ENCODE measurements around the gene GLP2R.

GLP2R gene

GRCh38 chr17:9813166-9813565 lies 12.6 kb upstream of the GLP2R start:
- Histone ChIP-seq H3K36me3 (ENCODE audit: control insufficient read depth, insufficient read depth, low read length) (no peaks in the 10 kb centered on the region), H3K9me3 (ENCODE audit: control insufficient read depth, low read length) (no peaks in the 10 kb centered on the region), H3K4me3 (ENCODE audit: extremely low read depth, insufficient read depth, low read length, poor library complexity, severe bottlenecking) (no peak overlapping the region), H3K27ac (ENCODE audit: low read depth, low read length, severe bottlenecking) (no peak overlapping the region), H3K4me1 (ENCODE audit: control insufficient read depth, insufficient read depth, low read length, poor library complexity, severe bottlenecking) (peaks cover 4% of the 10 kb centered on the region)
- 90 to 91% methylated on average over 6 to 8 of the region's 9 CpGs for WGBS, 2 experiments (ENCODE audit: insufficient coverage in 2 of 2)

- H3K4me1 ChIP-seq (ENCODE audit: control insufficient read depth, insufficient read depth, low read length, poor library complexity, severe bottlenecking), result peaks cover 4% of the 10 kb centered on the region
- H3K9me3 ChIP-seq (ENCODE audit: control insufficient read depth, low read length), result no peaks in the 10 kb centered on the region
- no peak overlapping the region for H3K27ac ChIP-seq (ENCODE audit: low read depth, low read length, severe bottlenecking)
- H3K4me3 ChIP-seq (ENCODE audit: extremely low read depth, insufficient read depth, low read length, poor library complexity, severe bottlenecking), result no peak overlapping the region
- no peaks in the 10 kb centered on the region for H3K36me3 ChIP-seq (ENCODE audit: control insufficient read depth, insufficient read depth, low read length)
- 78 to 89% methylated on average over 12 to 13 of the region's 14 CpGs for WGBS, 2 experiments (ENCODE audit: insufficient coverage in 2 of 2)
Measured at GRCh38 chr17:9814337-9814945, 11.3 kb upstream of the GLP2R start.

- Histone ChIP-seq H3K4me1 (ENCODE audit: control insufficient read depth, insufficient read depth, low read length, poor library complexity, severe bottlenecking) (peaks cover under 1% of the 10 kb centered on the region), H3K36me3 (ENCODE audit: control insufficient read depth, insufficient read depth, low read length) (no peaks in the 10 kb centered on the region), H3K4me3 (ENCODE audit: extremely low read depth, insufficient read depth, low read length, poor library complexity, severe bottlenecking) (no peak overlapping the region), H3K27ac (ENCODE audit: low read depth, low read length, severe bottlenecking) (no peak overlapping the region), H3K9me3 (ENCODE audit: control insufficient read depth, low read length) (no peaks in the 10 kb centered on the region)
- 56 to 62% methylated on average over 4 to 5 of the region's 10 CpGs for WGBS, 2 experiments (ENCODE audit: insufficient coverage in 2 of 2)
Measured at GRCh38 chr17:9816472-9816871, 9.3 kb upstream of the GLP2R start.

GRCh38 chr17:9817086-9817485 lies 8.6 kb upstream of the GLP2R start:
- 56 to 83% methylated on average over 3 to 5 of the region's 8 CpGs for WGBS, 2 experiments (ENCODE audit: insufficient coverage in 2 of 2)
- Histone ChIP-seq H3K36me3 (ENCODE audit: control insufficient read depth, insufficient read depth, low read length) (no peaks in the 10 kb centered on the region), H3K4me3 (ENCODE audit: extremely low read depth, insufficient read depth, low read length, poor library complexity, severe bottlenecking) (no peak overlapping the region), H3K9me3 (ENCODE audit: control insufficient read depth, low read length) (no peaks in the 10 kb centered on the region), H3K4me1 (ENCODE audit: control insufficient read depth, insufficient read depth, low read length, poor library complexity, severe bottlenecking) (no peaks in the 10 kb centered on the region), H3K27ac (ENCODE audit: low read depth, low read length, severe bottlenecking) (no peak overlapping the region)

- no peak overlapping the region for H3K27ac ChIP-seq (ENCODE audit: low read depth, low read length, severe bottlenecking)
- H3K9me3 ChIP-seq (ENCODE audit: control insufficient read depth, low read length), result no peaks in the 10 kb centered on the region
- 61 to 66% methylated on average over 3 to 4 of the region's 4 CpGs for WGBS, 2 experiments (ENCODE audit: insufficient coverage in 2 of 2)
- H3K36me3 ChIP-seq (ENCODE audit: control insufficient read depth, insufficient read depth, low read length), result no peaks in the 10 kb centered on the region
- H3K4me1 ChIP-seq (ENCODE audit: control insufficient read depth, insufficient read depth, low read length, poor library complexity, severe bottlenecking), result no peaks in the 10 kb centered on the region
- H3K4me3 ChIP-seq (ENCODE audit: extremely low read depth, insufficient read depth, low read length, poor library complexity, severe bottlenecking), result no peak overlapping the region
Measured at GRCh38 chr17:9818760-9819159, 7.0 kb upstream of the GLP2R start.

GRCh38 chr17:9820448-9820847 lies 5.3 kb upstream of the GLP2R start:
- Histone ChIP-seq H3K4me1 (ENCODE audit: control insufficient read depth, insufficient read depth, low read length, poor library complexity, severe bottlenecking) (no peaks in the 10 kb centered on the region), H3K9me3 (ENCODE audit: control insufficient read depth, low read length) (no peaks in the 10 kb centered on the region)

GRCh38 chr17:9821921-9822320 lies 3.8 kb upstream of the GLP2R start, which contains the start of gene GSG1L2:
Gene GSG1L2, minus strand, starts transcription at chr17:9822079. Its CDS starts 8 bp downstream, at chr17:9822071.
- Histone ChIP-seq H3K4me3 (ENCODE audit: extremely low read depth, insufficient read depth, low read length, poor library complexity, severe bottlenecking) (no peak within 1 kb of the TSS), H3K27ac (ENCODE audit: low read depth, low read length, severe bottlenecking) (no peak within 1 kb of the TSS), H3K9me3 (ENCODE audit: control insufficient read depth, low read length) (no peaks in the 10 kb centered on the region), H3K36me3 (ENCODE audit: control insufficient read depth, insufficient read depth, low read length) (no peaks in the 10 kb centered on the region), H3K4me1 (ENCODE audit: control insufficient read depth, insufficient read depth, low read length, poor library complexity, severe bottlenecking) (no peaks in the 10 kb centered on the region)
- WGBS, 2 experiments (ENCODE audit: insufficient coverage in 2 of 2), result 74 to 87% methylated on average over 8 to 12 of the region's 15 CpGs

More at GRCh38 chr17:9820448-9820847, 5.3 kb upstream of the GLP2R start:
- WGBS, 2 experiments (ENCODE audit: insufficient coverage in 2 of 2), result 80% methylated on average over 1 of the region's 3 CpGs; no CpG with 5 or more reads in 1 of the 2 experiments
- no peak overlapping the region for H3K4me3 ChIP-seq (ENCODE audit: extremely low read depth, insufficient read depth, low read length, poor library complexity, severe bottlenecking)
- H3K36me3 ChIP-seq (ENCODE audit: control insufficient read depth, insufficient read depth, low read length), result no peaks in the 10 kb centered on the region
- no peak overlapping the region for H3K27ac ChIP-seq (ENCODE audit: low read depth, low read length, severe bottlenecking)

- Histone ChIP-seq H3K27ac (ENCODE audit: low read depth, low read length, severe bottlenecking) (no peak overlapping the region), H3K4me1 (ENCODE audit: control insufficient read depth, insufficient read depth, low read length, poor library complexity, severe bottlenecking) (no peaks in the 10 kb centered on the region), H3K9me3 (ENCODE audit: control insufficient read depth, low read length) (no peaks in the 10 kb centered on the region), H3K4me3 (ENCODE audit: extremely low read depth, insufficient read depth, low read length, poor library complexity, severe bottlenecking) (no peak overlapping the region), H3K36me3 (ENCODE audit: control insufficient read depth, insufficient read depth, low read length) (no peaks in the 10 kb centered on the region)
- 0 to 90% methylated on average over 1 to 2 of the region's 4 CpGs for WGBS, 2 experiments (ENCODE audit: insufficient coverage in 2 of 2)
Measured at GRCh38 chr17:9824094-9824493, 1.6 kb upstream of the GLP2R start.

GRCh38 chr17:9824797-9825338 lies 856 bp upstream of the GLP2R start:
- H3K4me1 ChIP-seq (ENCODE audit: control insufficient read depth, insufficient read depth, low read length, poor library complexity, severe bottlenecking), result no peaks in the 10 kb centered on the region
- WGBS, 2 experiments (ENCODE audit: insufficient coverage in 2 of 2), result 94 to 96% methylated on average over 4 to 6 of the region's 8 CpGs

GRCh38 chr17:9828296-9829295 lies 2.9 kb downstream of the GLP2R start:
- Histone ChIP-seq H3K4me3 (ENCODE audit: extremely low read depth, insufficient read depth, low read length, poor library complexity, severe bottlenecking) (no peak overlapping the region), H3K36me3 (ENCODE audit: control insufficient read depth, insufficient read depth, low read length) (no peaks in the 10 kb centered on the region), H3K4me1 (ENCODE audit: control insufficient read depth, insufficient read depth, low read length, poor library complexity, severe bottlenecking) (no peaks in the 10 kb centered on the region), H3K27ac (ENCODE audit: low read depth, low read length, severe bottlenecking) (no peak overlapping the region), H3K9me3 (ENCODE audit: control insufficient read depth, low read length) (no peaks in the 10 kb centered on the region)
- 87 to 89% methylated on average over 5 to 9 of the region's 13 CpGs for WGBS, 2 experiments (ENCODE audit: insufficient coverage in 2 of 2)

More at GRCh38 chr17:9824797-9825338, 856 bp upstream of the GLP2R start:
- Histone ChIP-seq H3K36me3 (ENCODE audit: control insufficient read depth, insufficient read depth, low read length) (no peaks in the 10 kb centered on the region), H3K4me3 (ENCODE audit: extremely low read depth, insufficient read depth, low read length, poor library complexity, severe bottlenecking) (no peak overlapping the region), H3K27ac (ENCODE audit: low read depth, low read length, severe bottlenecking) (no peak overlapping the region), H3K9me3 (ENCODE audit: control insufficient read depth, low read length) (no peaks in the 10 kb centered on the region)

All from mesodermal cell (in vitro differentiated cells).